HG02798 (cell line): ENCODE measurements around the gene RFC1.
"Not testable (repeated sequence)": the region's sequence is repeated elsewhere in the genome, so short reads cannot be mapped to it uniquely, and the experiment has no call there.

Source experiments
- ATAC-seq: cut with Tn5 transposase; IDR thresholded peaks from one replicate; pipeline ENCODE4 v1.9.1; 2021; ENCODE audit warnings: mild to moderate bottlenecking; ENCODE audit not compliant: unreplicated experiment, poor library complexity

The RFC1 gene

DNA sequence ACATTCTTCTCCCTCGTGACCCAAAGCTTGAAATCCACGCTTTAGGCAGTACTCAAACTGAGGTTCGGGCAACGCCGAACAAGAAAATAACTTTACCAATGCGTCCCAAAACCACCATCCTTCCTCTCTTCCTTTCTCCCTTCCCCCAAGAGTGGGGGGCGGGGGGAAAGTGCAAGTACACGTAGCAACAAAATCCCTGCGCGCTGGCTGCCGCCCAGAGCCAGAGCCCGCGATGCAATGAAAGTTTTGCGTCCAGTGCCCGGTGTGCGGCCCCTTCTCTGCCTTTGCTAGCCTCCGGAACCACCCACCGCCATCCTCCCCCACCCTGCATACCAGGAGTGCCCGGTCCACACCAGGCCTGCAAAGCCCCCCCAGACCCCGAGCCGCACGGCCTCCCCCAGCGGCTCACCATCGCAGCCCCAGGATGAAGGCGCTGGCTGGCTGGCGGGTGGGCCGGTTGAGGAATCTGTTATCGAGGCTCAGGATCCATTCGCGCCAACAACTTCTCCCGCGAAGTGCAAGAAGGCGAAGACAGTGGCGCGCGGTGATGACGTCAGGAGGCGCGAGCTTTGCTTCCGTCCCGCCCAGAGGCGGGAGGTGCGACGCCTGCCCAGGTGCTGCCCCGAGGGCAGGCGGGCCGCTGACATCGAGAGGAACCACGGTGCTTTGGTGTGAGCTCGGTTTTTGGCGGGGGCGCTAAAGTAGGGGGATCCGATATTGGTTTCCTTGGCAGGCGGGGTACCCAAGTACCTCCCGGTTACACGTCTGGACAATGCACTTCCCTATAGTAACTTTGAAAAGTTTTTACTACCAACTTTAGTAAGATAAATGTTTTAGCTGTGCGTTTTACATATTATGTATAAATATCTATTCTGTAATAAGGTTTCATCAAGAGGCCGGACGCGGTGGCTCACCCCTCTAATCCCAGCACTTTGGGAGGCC lies at the start of gene RFC1:
TSS of gene RFC1 (minus strand) at position 533 of the 942 bp plus-strand sequence. CDS start at position 412, 121 bp downstream.
- peak; percentile 92 for ATAC-seq

GRCh38 chr4:39415678-39416283 lies 49.6 kb upstream of the RFC1 start:
- ATAC-seq, result no peak

- ATAC-seq, result not testable (repeated sequence)
These were observed 45.4 kb upstream of the RFC1 start for GRCh38 chr4:39411561-39411960.

DNA sequence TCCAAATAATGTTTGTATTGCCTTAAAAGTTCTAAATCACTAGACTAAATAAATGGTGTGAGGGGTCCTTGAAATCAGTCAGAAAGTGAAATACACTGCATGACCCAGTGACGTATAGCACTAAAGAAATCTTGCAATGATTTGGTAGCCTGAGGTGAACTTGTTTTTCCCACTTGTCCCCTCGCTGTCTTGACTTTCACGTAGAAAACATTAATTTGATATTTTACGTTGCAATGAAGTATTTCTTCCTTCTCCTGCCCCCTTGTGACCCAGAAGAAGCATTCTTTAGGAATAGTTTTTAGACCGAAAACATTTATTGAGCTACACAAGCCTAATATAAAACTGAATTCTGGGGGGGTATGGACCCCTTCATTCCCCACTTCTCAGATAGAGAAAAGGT lies 44.3 kb upstream of the RFC1 start:
- ATAC-seq, result no peak

GRCh38 chr4:39407584-39407885 lies 41.4 kb upstream of the RFC1 start:
- ATAC-seq, result no peak

DNA sequence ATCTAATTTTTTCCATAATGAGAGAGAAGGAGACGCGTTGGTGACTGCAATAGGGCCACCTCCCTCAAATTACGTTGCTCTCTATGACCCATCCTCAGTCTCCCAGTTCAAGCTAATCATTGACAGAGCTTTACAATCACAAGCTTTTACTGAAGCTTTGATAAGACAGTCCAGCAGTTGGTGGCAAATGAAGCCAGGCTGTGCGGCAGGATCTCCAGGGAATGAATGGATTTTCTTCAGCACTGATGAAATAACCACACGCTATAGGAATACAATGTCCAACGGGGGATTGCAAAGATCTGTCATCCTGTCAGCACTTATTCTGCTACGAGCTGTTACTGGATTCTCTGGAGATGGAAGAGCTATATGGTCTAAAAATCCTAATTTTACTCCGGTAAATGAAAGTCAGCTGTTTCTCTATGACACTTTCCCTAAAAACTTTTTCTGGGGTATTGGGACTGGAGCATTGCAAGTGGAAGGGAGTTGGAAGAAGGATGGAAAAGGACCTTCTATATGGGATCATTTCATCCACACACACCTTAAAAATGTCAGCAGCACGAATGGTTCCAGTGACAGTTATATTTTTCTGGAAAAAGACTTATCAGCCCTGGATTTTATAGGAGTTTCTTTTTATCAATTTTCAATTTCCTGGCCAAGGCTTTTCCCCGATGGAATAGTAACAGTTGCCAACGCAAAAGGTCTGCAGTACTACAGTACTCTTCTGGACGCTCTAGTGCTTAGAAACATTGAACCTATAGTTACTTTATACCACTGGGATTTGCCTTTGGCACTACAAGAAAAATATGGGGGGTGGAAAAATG lies 40.8 kb upstream of the RFC1 start, which contains the start of gene KLB:
TSS of gene KLB (plus strand) at position 168 of the 821 bp plus-strand sequence. CDS start at position 188, 20 bp downstream.
- no peak for ATAC-seq

GRCh38 chr4:39401640-39402039 lies 35.5 kb upstream of the RFC1 start:
- not testable (repeated sequence) for ATAC-seq

DNA sequence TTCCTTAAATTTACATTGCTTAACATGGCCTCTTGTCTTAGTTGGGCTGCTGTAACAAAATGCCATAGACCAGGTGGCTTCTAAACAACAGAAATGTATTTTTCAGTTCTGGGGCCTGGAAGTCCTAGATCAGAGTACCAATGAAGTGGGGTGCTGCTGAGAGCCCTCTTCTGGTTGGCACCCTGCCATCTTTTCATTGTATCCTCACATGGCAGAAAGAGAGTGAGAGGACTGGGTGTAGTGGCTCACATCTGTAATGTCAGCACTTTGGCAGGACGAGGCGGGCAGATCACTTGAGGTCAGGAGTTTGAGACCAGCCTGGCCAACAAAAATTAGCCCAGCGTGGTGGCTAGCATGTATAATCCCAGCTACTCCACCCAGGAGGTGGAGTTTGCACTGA lies 28.5 kb upstream of the RFC1 start:
- ATAC-seq, result no peak

DNA sequence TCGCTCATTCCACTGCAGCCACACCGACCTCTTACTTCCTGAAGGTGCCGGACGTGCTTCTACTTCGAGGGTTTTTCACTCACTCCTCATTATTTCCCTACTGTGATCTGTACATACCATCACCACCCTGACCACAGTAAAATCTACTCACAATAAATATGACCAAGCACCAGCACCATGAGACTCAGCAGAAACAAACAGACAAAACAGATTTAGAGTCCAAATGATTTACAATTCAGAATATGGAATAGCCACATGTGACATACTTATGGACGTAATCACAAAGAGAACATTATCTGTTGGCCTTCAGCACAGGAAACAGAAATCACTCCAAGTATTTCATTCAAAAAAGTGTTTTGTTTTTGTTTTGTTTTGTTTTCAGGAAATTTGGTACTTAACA lies 24.4 kb upstream of the RFC1 start:
- no peak for ATAC-seq

DNA sequence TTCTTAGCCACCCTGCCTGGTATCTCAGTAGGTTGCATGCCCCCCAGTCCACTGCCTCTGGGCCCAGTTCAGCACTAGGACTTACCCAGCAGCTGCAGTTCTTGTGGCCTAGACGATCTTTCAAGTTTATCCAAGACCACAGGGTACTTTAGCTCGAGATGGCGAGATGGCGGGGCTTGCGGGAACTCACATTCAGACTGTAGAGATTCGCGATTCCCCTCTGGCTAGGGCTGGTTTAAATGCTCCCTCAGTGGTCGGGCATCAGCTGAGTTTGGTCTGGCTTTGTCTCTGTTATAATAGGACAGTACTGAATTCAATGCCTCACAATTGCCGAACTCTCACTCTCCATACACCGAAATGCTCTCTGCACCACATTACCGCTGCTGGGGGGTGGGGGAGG lies 18.4 kb upstream of the RFC1 start:
- ATAC-seq, result no peak

- ATAC-seq, result no peak
These were observed 17.5 kb upstream of the RFC1 start for GRCh38 chr4:39383690-39384089.

DNA sequence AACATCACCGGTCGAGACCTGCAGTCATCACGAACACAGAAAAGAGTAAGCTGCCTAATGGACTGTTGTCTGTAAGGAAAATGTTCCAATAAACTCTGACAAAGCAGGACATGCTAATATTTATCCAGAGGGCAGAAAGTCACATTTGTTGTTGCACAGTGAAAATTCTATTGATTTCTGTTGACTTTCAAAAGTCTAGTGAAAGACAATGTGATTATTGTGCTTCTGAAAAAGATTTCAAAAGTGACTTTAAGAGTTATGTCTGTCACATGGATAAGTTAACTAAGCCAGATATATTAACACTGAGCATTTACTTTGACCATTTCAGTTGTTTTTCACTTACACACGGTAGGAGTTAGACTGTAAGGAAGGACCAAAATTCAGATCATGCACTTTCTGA lies 9.3 kb upstream of the RFC1 start:
- ATAC-seq, result no peak

- not testable (repeated sequence) for ATAC-seq
These were observed 5.0 kb upstream of the RFC1 start for GRCh38 chr4:39371209-39371608.

DNA sequence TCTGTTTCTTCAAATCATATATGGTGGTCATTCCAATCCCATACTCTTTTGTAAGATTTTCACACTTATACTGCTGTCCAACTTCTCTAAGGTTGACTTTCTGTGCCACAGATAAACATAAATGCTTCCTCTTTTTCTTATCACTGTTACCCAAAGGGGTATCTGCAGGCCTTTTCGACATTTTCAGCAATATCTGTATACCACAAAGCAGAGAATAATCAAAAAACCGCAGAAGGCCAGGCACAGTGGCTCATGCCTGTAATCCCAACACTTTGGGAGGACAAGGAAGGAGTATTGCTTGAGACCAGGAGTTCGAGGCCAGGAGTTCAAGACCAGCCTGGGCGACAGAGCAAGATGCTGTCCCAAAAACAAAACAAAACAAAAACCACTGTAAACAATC lies 3.1 kb upstream of the RFC1 start:
- ATAC-seq, result no peak

DNA sequence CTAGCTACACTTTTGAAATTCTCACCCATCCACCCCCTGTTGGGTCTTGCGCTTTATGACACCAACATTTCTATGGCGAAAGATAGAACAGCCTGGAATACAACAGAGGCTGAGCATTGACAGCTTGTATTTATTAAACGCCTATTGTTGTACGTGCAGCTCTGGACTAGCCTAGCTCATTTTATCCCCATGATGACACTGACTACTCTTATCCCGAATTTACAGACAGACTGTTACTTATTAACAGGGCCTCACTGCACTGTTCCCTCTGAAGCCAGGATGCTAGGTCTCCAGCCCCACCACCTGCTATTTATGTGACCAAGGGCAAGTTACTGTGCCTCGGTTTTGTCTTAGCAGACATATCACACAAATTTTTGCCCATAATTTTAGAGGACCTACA lies 1.0 kb upstream of the RFC1 start:
- no peak for ATAC-seq

- no peak for ATAC-seq
These were observed 802 bp downstream of the RFC1 start for GRCh38 chr4:39365360-39365759.

DNA sequence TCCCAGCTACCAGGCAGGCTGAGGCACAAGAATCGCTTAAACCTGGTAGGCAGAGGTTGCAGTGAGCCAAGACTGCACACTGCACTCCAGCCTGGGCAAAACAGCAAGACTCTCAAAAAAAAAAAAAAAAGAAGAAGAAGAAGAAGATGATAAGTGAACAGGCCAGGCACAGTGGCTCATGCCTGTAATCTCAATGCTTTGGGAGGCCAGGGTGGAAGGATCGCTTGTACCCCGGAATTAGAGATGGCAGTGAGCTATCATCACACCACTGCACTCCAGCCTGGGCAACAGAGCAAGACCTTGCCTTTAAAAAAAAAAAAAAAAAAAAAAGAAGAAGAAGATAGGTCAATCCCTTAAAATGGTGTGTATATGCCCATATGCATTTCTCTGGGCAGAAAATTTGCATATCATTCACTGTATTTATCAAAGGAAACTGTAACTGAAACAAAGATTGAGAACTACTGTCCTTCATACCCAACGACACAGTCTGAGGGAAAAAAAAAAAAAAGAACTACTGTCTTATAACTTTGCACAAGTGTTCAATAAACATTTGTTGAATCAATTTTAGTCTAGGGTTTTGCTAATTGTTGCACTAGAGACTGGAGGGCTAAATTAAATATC lies 2.3 kb downstream of the RFC1 start:
- no peak for ATAC-seq

- ATAC-seq, result no peak
These were observed 3.3 kb downstream of the RFC1 start for GRCh38 chr4:39362827-39363226.

GRCh38 chr4:39360611-39361010 lies 5.6 kb downstream of the RFC1 start:
- peak; percentile 53 for ATAC-seq

DNA sequence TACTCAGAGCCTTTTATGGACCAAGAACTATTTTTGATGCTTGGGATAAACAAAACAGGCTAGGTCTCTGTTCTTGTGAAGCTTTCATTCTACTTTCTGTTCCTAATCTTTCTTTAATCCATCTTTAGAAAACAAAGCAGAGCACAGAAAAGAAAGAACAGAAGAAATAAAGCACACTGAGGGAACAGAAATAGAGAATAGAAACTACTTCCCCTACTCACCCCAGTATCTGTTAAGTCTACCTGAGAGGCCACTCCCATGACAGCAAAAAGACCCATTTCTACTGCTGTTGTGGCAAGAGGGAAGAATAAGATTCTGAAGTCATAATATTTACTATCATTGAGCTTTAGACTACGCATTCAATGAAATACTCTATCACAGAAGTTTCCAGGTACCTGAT lies 9.2 kb downstream of the RFC1 start:
- peak; percentile 35 for ATAC-seq

DNA sequence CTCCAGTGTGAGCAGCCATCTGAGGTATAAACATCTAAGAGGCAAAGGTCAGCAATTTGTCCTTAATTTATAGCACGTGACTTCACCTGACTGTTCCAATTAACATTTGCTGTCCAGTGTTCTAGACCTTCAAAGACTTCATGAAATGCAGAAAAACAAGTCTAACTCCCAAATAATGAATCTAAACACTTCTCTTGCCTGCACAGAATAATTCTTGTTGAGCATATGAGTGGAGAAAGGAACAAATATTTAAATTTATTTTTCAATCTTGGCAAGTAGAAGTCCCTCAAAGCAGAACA lies 12.0 kb downstream of the RFC1 start:
- no peak for ATAC-seq
